ENCODE measurements around the gene ARHGEF33.
"Not testable (repeated sequence)": the region's sequence is repeated elsewhere in the genome, so short reads cannot be mapped to it uniquely, and the experiment has no call there.

ARHGEF33 gene

DNA sequence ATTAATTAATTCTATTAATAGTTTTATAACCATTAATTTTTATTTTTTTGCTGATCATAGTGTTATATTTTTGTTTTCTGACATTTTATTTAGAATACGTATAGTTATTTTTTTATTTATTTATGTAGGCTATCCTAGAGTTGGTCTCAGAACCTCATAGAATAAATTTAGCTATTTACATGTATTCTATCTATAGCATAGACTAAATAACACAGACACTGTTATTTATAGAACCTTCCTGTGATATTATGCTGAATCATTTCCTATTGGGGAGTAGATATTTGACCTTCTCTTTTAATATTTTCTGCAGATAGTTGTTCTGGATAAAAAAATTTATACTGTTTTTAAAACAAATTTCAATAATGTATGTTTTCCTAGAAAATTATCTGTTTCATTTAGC is 20.2 kb downstream of the ARHGEF33 start:
- no peak for DNase-seq (ENCODE audit: low read depth in 3 of 3)

DNA sequence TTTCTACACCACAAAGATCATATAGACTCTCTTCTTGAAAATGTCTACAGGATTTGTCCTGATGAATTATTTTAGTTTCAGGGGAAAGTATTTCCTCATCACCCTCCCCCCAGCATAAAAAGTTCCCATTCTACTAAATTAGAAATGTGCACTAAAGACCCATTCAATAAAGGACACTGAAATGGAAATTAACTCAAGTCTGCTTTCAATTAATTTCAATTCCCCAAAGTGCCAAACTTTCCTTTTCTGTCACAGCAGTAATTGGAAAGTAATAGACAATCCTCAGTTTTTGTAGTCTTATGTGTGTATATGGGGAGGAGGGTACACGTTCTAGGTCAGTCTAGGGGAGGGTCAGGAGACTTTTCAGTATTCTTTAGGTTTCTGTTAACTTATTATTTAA is 21.5 kb downstream of the ARHGEF33 start:
- DNase-seq (ENCODE audit: low read depth in 3 of 3), result no peak

DNA sequence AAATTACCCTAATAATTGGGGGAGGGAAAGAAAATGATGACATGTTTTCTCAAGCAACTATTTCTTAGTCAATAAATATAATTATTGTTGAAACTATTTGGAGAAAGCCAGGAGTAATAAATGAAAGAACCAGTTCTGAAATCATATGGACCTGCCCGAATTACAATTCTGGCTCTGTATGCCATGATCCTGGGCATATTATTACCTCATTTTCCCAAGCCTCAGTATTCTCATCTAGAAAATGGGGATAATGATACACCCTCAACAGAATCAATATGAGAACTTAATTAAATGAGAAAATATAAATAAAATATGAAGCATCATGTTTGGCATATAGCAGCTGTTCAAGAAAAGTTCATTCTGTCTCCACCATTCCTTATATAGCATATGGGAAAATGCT is 22.9 kb downstream of the ARHGEF33 start:
- DNase-seq (ENCODE audit: low read depth in 3 of 3), result no peak

DNA sequence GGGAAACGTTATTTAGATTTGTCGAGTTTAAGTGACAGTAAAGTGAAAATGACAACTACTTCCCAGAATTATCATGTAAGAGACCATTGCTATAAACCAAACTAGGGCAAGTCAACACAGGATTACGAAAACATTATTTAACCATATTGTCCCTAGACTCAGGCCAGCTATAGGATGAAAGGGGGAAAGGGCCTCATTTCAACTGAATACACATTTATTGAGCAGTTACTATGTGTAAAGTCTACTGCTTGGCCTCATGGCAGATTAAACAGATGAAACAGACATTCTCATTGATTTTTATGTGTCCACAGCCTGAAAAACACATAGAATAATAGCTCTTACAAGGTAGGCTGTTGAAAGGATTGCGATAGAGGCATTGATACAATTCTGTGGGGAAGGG is 32.7 kb downstream of the ARHGEF33 start:
- DNase-seq (ENCODE audit: low read depth in 3 of 3), result no peak

DNA sequence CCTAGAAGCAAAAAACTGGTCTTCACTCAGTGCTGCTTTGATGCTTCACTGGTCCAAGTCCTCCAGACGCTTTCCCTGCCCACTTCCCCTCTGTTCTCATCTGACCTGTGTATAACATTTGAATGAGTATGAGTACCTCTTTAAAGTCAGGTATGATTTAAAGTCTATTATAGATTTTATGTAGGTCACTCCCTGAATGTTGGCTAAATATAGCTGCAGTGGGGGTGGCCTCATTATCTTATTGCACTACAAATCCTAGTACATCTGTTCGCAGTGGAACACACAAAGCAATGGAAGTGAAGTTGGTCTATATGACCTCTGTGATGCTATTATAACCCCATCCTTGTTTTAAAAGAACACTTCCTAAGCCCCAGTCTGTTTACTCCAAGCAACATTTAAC is 33.2 kb downstream of the ARHGEF33 start:
- DNase-seq (ENCODE audit: low read depth in 3 of 3), result no peak

DNA sequence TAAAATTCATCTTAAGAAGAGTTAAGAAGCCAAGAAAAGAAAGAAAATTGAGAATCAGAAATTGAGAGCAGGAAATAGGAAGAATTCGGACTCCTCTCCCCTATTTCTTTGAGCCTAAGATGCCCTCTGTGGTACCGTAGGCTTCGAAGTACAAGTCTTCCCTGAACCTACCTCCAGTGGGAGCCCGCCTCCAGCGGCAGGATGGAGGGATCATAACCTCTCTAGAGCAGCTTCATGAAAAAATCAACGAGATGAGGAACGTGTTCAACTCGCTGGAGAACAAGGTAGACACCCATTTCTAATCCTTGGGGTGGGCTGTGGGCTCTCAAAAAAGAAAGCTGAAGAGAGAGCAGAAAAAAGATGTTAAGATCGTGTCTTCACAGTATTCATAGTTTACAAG is 36.3 kb downstream of the ARHGEF33 start:
- DNase-seq (ENCODE audit: low read depth in 3 of 3), result no peak

DNA sequence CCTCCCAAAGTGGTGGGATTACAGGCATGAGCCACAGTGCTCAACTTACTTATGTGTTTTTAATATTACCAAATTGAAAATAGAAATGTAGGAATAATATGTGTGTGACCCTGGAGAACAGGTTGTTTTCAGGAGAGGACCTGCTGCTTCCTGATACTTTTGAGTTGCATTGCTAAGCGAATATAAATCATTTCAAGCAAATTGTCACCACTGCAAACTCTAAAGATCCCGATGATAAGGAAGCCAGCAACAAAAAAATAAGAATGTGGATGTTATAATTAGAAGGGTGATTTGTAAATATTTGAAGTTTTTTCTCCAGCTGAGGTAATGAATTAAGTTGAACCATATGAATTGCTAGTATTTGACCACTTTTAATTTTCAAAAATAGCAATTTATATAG is 40.9 kb downstream of the ARHGEF33 start:
- no peak for DNase-seq (ENCODE audit: low read depth in 3 of 3)

DNA sequence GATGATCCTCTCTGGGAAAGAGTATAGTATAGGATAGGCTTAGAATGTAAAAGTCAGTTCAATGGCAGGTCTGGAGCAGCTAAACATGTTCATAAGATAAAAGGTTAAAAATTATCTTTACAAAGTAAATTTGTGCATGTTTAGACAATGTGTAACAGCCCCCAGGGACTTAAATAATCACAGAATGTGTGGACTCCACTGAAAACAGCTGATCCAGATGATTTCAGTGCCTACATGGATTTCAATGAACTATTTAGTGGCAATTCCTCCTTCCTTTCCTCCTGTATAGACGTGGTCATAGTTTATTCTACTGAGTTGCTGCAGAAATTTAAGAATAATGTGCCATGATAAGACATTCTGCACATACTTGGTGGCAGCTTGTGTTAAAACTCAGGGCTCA is 42.9 kb downstream of the ARHGEF33 start:
- no peak for DNase-seq (ENCODE audit: low read depth in 3 of 3)

DNA sequence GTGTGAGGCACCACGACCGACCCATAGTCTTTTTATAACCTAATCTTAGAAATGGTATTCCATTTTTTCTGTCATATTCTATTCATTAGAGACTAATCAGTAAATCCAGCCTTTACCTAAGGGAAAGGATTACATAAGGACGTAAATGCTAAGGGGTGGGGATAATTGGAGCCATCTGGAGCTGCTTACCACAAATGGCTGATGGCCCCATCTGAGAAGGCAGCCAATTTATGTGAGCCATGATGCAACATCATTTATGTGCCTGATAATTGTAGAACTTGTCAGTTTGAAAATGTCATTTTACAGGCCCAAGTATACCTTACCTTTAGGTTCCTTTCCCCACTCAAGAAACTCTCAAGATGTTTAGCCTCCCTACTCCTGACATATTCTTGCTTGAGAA is 44.0 kb downstream of the ARHGEF33 start:
- DNase-seq (ENCODE audit: low read depth in 3 of 3), result no peak

DNA sequence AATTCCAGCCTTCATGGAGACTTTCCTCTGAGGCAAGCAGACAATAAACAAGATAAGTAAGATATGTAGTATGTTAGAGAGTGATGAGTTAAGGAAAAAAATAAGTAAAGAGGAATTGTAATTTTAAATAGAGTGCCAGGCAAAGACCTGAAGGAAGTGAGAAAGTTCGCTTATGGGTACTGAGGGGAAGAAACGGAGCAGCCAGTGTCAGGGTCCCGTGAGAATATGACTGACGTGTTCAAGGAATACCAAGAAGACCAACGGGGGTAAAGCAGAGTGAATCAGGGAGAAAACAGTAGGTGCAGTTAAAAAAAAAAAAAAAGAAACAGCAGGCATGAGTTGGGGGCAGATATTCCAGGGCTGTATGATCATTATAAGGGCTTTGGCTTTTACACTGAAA is 45.1 kb downstream of the ARHGEF33 start:
- DNase-seq (ENCODE audit: low read depth in 3 of 3), result no peak

DNA sequence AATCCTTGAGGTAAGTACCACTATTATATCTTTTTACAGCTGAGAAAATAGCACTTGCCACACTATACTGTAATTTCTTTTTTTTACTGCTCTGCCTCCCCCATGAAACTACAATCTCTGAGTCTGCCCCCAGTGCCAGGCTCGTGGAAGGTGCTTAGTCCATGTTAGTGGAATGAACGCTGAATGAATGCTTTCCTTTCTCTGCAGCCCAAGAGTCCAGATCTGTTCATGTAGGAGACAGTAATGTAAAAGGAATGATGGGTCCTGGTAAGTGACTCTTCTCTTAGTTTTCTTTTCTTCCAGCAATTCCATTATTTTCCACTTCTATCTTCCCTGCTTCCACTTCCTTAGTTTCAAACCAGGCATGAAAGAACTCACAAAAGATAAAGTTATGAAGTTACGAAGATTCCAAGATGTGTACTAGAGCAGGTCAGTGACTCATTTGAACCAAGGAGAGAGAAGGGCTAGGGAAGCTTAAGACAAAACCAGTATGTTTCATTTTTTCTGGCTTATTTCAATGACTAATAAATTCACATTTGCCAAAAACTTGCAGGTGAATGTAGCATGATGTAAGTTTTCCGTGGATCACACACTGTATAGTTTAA is 46.0 kb downstream of the ARHGEF33 start:
- no peak for DNase-seq (ENCODE audit: low read depth in 3 of 3)

DNA sequence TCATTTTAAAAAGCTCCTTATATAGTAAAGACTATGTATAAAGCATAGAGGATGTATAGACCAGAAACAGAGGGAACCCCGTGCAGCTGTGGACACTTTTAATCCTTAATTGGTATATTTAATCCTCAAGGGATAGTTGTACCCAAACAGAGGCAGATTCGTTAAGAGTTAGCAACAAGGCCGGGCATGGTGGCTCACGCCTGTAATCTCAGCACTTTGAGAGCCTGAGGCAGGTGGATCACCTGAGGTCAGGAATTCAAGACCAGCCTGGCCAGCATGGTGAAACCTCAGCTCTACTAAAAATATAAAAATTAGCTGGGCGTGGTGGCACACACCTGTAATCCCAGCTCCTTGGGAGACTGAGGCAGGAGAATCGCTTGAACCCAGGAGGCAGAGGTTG is 46.8 kb downstream of the ARHGEF33 start:
- DNase-seq (ENCODE audit: low read depth in 3 of 3), result not testable (repeated sequence)

DNA sequence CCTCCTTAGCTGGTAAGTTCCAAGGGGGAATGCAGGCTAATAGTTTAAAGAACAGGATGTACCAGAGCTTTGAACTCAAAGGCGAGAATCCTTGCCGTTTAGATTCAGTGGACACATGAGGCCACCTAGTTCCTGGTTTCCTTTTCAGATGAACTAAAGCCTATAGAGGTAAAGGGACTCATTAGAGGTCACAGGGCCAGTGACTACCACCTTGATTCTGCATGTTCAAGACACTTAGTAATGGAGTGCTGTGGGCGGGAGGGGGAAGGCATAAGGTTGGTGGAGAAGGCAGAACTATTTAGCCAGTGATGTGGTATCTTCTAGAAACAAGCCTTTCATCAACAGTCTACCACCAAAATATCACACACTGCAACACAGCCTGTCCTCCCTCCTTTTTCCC is 47.9 kb downstream of the ARHGEF33 start:
- no peak for DNase-seq (ENCODE audit: low read depth in 3 of 3)

DNA sequence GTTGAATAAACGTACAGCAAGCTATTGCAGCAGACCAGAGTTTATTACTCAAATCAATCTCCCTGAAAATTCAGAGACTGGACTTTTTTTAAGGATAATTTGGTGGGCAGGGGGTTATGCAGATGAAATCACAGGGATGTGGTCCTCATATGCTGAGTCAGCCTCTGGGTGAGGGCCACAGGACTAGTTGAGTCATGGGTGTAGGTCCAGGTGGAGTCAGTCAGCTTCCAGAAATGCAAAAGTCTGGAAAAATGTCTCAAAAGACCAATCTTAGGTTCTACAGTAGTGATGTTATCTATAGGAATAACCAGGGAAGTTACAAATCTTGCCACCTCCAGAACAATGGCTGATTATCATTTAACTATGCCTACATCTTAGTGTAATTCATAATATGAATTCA is 51.1 kb downstream of the ARHGEF33 start:
- DNase-seq (ENCODE audit: low read depth in 3 of 3), result no peak

DNA sequence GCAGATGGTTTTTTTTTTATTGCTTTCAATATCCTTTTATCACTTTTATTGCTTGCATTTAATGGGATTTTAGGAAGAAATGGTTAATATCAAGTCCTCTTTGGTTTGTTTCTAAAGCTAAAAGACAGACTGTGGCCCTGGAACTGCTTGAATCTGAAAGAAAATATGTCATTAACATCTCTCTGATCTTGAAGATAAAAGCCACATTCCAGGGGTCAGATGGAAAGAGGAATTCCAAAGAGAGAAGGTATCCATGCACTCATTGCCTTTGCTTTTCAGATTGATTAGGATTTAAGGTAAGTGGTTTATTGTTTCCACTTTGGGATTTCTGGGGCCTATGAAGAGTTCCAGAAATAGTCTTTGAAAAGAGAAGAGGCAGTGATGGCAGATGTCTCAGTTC is 54.1 kb downstream of the ARHGEF33 start:
- no peak for DNase-seq (ENCODE audit: low read depth in 3 of 3)

DNA sequence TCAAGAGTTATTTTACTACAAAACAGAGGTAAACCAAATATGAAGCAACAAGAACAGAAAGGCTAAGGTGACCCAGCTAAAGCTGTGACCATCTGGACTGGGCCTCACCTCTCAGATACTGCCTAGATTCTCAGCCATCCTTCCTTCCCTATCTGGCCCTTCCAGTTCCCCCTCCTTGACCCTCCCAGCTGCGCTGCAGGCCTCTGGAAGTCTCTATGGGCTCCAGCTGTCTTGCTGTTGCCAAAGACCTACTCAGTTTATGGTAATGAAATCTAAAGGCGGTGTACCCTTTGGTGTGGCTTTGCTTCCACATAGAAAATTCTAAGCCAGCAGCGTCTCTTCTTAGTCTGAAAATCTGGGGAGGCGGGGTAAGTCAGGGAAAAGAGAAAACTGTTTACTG is 55.7 kb downstream of the ARHGEF33 start:
- DNase-seq (ENCODE audit: low read depth in 3 of 3), result no peak

DNA sequence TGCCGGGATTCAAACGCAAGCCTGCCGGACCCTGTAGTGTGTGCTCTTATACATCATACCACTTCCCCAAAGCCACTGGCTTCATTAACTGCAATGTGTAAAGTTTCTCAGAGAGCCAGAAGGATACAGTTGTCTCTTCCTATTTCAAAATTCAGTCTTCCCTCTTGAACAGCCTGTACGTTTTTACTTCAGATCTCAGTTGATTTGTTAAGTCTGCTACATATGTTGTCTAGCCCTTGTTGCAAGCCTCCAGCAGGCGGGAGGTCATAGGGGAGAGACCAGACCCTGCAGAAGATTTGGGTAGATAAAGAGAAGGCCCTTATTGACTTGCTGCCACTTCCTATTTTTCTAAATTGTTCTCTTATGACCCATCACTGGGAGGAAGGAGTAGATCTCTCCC is 56.2 kb downstream of the ARHGEF33 start:
- no peak for DNase-seq (ENCODE audit: low read depth in 3 of 3)

DNA sequence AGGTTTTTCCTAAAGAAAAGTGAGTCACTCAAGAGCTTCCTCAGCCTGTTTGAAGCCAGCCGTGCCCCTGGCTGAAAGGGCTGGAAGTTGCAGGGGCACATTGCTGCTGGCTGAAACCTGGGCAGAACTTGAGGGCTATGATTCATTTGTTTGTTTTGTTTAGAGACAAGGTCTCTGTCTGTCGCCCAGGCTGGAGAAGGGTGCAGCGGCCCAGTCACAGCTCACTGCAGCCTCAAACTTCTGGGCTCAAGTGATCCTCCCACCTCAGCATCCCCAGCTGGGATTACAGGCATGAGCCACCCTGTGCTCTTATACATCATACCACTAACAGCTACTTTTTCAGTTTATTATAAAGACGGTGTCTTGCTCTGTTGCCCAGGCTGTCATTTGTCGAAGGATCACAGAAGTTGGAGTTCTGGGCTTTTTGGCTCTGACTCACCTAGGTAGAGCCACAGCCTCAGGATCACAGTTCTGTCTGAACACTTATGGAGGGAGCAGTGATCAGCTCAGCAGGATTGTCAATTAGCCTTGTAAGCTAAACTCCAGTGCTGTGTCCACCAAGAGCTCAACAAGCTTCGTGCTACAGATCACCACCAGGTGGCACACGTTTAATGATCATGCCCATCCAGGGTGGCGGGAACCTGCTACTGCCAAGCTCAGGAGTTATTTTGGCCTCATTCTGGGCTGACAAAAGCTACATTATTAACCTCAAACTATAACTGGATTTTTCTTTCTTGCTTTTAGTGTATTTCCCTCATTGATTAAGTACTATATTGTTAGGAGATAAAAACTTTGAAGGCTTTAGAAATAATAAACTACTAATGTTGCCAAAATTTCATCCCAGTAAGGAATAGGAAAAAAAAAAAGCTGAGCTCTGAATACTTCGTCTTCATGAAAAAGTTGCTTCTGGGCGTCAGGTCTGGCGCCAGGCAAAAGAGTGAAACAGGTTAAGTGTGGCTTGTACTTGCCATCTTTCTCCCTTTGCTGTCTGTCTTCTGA is 57.9 kb downstream of the ARHGEF33 start:
- DNase-seq (ENCODE audit: low read depth in 3 of 3), result peak; percentile 50 to 56 (median 56)

DNA sequence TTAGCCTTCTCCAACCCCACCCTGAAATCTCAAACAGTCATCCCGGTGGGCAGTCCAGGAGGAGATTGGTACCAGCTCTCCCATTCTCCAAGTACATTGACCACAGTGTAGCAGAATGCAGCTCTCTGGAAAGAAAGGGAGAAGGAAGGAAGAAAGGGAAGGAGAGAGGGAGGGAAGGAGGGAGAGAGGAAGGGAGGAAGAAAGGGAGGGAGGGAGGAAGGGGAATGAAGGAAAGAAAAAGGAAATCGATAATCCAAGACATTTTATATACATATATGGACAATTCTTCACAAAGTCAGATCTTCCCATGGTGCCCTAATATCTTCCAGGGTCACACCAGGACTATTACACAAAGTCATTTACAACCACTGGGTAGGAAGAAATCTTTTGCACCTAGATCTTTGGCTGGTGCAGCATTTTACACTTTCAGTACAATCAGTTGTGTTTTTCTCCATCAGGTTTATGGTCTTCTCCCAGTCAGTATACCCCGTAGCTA is 58.8 kb downstream of the ARHGEF33 start:
- no peak for DNase-seq (ENCODE audit: low read depth in 3 of 3)

DNA sequence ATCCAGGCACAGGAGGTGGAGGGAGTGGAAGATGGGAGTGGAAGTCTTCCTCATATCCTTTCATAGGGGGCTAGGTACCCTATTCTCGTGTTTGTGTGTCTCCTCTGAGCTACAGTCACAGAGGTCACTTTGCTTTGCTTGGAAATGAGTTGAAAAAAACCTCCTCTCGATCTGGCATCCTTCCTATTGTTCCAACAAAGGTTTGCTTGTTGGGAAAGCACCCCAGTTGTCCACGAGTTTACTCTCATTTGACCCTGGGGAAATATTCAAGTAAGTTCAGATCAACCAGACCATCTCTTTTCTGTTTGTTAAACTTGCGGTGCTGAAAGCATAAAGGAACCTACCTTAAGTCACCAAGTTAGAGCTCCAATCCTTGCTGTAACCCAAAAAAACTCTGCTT is 59.3 kb downstream of the ARHGEF33 start:
- no peak for DNase-seq (ENCODE audit: low read depth in 3 of 3)

DNA sequence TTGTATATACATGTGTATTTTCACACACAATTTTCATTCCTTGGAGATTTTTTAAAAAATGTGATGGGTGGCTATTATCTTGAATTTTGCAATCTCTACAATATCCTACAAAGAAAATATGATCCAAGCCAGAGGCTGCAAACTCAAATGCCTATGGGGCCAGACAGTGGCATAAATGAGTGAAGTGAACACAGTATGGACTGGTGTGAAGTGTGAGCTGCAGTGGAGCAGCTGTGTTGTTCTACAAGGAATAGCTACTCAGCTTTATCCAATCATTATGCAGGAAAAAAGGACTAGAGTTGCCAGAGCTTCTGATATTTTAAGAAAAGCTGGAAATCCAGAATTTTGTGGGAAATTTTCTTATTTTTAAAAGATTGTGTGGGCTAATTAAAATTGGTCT is 62.1 kb downstream of the ARHGEF33 start:
- DNase-seq (ENCODE audit: low read depth in 3 of 3), result no peak

DNA sequence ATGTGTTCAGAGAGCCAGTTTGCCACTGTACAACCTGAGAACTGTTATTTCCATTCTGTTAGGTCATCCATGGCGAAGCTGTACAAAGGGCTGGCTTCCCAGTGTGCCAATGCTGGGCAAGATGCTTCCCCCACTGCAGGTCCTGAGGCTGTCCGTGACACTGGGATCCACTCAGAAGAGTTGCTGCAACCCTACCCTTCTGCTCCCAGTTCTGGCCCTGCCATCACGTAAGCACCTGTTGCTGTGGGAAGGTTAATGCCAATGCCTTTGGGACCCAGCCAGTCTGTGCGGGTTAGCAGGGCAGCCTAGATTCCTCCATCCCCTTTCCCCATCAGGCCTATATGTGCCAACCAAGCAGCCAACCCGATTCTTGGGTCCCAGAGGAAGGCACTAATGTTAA is 68.3 kb downstream of the ARHGEF33 start:
- DNase-seq (ENCODE audit: low read depth in 3 of 3), result no peak

DNA sequence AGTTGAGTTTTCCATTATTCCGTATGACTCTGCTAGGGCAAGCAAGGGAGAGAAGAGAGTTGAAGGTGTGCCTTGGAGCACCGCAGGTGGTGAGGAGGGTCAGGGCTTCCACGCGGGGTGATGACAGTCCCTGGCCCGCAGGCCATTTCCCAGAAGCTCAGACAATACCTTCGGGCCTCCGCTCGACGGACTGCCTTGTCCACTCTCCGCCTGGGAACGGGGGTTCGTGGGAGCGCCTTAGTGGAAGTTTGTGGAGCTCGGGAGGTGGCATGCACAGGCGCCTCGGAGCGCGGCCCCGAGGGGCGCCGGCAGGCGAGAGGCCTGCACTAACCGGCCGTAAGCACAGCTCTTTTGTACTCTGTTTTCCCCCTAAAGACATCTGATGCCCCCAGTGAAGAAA is 69.8 kb downstream of the ARHGEF33 start:
- no peak for DNase-seq (ENCODE audit: low read depth in 3 of 3)
